DOHH2 (cell line): Measurements from ENCODE around the gene PDE11A.

ENCODE experiments used
- EZH2phosphoT487 ChIP-seq: fragments of 200-600 bp; sonication (generic); IDR thresholded peaks from 2 replicates; pipeline ENCODE4 v1.6.1; 2017; ENCODE audit warnings: borderline replicate concordance, mild to moderate bottlenecking, antibody characterized with exemption, low read length, moderate library complexity, mixed read lengths
- TF ChIP-seq, protein P1 (sequence below): fragments of 200-600 bp; sonication (generic); IDR thresholded peaks from one replicate; pipeline ENCODE4 v1.5.1; 2014; ENCODE audit warnings: antibody characterized with exemption, mild to moderate bottlenecking, low read depth, low read length; ENCODE audit not compliant: poor library complexity, severe bottlenecking

DNA sequence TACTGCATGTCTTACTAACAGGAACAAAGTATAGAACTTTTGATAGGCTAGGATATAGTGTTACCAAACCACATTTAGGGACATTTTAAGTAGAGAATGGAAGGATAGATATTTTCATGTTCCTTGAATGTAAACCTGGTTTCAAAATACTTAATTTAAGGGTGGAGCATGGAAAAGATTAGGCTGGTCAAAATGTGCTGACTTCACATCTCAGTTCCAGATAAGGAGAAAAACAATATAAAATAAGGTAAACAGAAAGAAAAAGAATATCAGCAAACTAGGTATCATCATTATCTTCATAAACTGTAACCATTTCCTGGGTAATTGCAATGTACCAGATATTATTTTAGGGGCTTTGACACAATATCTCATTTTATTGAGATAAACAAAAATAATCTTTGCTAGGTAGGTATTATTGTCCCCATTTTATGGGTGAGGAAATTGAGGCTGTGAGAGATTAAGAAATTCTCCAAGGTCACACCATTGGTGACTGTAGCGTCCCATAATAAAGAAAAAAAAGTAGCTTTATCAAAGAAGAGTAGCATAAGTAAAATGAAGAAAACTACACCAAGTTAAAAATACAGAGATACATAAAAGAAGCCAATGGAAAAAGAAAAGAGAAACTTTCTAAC is 3.6 kb downstream of the PDE11A start:
- TF ChIP-seq, protein P1, sequence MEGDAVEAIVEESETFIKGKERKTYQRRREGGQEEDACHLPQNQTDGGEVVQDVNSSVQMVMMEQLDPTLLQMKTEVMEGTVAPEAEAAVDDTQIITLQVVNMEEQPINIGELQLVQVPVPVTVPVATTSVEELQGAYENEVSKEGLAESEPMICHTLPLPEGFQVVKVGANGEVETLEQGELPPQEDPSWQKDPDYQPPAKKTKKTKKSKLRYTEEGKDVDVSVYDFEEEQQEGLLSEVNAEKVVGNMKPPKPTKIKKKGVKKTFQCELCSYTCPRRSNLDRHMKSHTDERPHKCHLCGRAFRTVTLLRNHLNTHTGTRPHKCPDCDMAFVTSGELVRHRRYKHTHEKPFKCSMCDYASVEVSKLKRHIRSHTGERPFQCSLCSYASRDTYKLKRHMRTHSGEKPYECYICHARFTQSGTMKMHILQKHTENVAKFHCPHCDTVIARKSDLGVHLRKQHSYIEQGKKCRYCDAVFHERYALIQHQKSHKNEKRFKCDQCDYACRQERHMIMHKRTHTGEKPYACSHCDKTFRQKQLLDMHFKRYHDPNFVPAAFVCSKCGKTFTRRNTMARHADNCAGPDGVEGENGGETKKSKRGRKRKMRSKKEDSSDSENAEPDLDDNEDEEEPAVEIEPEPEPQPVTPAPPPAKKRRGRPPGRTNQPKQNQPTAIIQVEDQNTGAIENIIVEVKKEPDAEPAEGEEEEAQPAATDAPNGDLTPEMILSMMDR, result no peak
- no peak for TF ChIP-seq EZH2phosphoT487
